H1 (cell line): ENCODE measurements around the gene ARMH3. TPM values are rescaled to one million over a fixed set of nuclear protein-coding genes. Genes with fewer than 3 reads are reported as not detected.

Experiments used
- CTCF ChIA-PET: fragments of 300-600 bp; sonication (Branson Sonifier 250); formaldehyde crosslinking; loops from one replicate; lab custom pipeline; 2021; ENCODE audit not compliant: partially characterized antibody; lab: Charles Lee
- POLR2A ChIA-PET: fragments of 300-600 bp; sonication (Branson Sonifier 250); formaldehyde crosslinking; loops from one replicate; lab custom pipeline; 2021; ENCODE audit warnings: inconsistent platforms; ENCODE audit not compliant: partially characterized antibody; lab: Charles Lee
- DNase-seq, 2 experiments: peaks; one replicate each; pipeline versions ENCODE4 v3.0.0 to v3.0.0-alpha.2; 2010 to 2022; ENCODE audit warnings: low spot score in 2 of 2, low read depth in 1 of 2, mixed read lengths in 1 of 2
- FAIRE-seq: peaks from 2 replicates; lab custom pipeline; 2011; peaks lifted over from hg19 to GRCh38; lab: Jason Lieb, UNC
- H2AFZ ChIP-seq: 2 replicates; pipeline ENCODE4 v1.8.1; 2012; ENCODE audit warnings: low read length, inconsistent platforms
- H2AK5ac ChIP-seq: 2 replicates; pipeline ENCODE4 v1.6.1; 2013; ENCODE audit warnings: low read depth, low read length
- H2BK120ac ChIP-seq: replicated peaks from 2 replicates; pipeline ENCODE3; 2013; ENCODE audit warnings: low read depth, low read length, inconsistent platforms
- H2BK12ac ChIP-seq: 2 replicates; pipeline ENCODE4 v1.6.1; 2013; ENCODE audit warnings: low read depth, low read length
- H2BK15ac ChIP-seq: 2 replicates; pipeline ENCODE4 v1.6.1; 2013; ENCODE audit warnings: low read length
- H2BK20ac ChIP-seq: 2 replicates; pipeline ENCODE4 v1.6.1; 2013; ENCODE audit warnings: low read length
- H2BK5ac ChIP-seq: 2 replicates; pipeline ENCODE4 v1.6.1; 2013; ENCODE audit warnings: low read depth, low read length
- H3K14ac ChIP-seq: 2 replicates; pipeline ENCODE4 v1.6.1; 2013; ENCODE audit warnings: inconsistent platforms; ENCODE audit not compliant: insufficient read length
- H3K18ac ChIP-seq: 2 replicates; pipeline ENCODE4 v1.6.1; 2013; ENCODE audit warnings: low read length; ENCODE audit errors: extremely low read depth
- H3K23ac ChIP-seq: 2 replicates; pipeline ENCODE4 v1.6.1; 2013; ENCODE audit warnings: inconsistent platforms; ENCODE audit not compliant: insufficient read length
- H3K23me2 ChIP-seq: 2 replicates; pipeline ENCODE4 v1.6.1; 2013; ENCODE audit warnings: low read depth, low read length
- H3K27ac ChIP-seq: 2 replicates; pipeline ENCODE4 v1.6.1; 2011; ENCODE audit warnings: low read depth, low read length, inconsistent platforms
- H3K27me3 ChIP-seq, 4 experiments: replicated peaks in 1 of 4; 1 replicate in 1 of 4; 2 replicates in 3 of 4; pipeline versions ENCODE4 v1.6.1 to v1.8.1; 2011 to 2013; ENCODE audit warnings: low read length in 3 of 4, mild to moderate bottlenecking in 3 of 4, inconsistent platforms in 2 of 4, mixed read lengths in 2 of 4, moderate library complexity in 1 of 4; ENCODE audit not compliant: control insufficient read depth in 3 of 4, insufficient read depth in 3 of 4; ENCODE audit errors: extremely low read depth in 1 of 4
- H3K36me3 ChIP-seq, 4 experiments: 2 replicates each; pipeline versions ENCODE4 v1.6.1 to v1.8.1; 2011 to 2013; ENCODE audit warnings: mild to moderate bottlenecking in 4 of 4, low read length in 3 of 4, moderate library complexity in 2 of 4, control low read depth in 1 of 4, inconsistent platforms in 1 of 4; ENCODE audit not compliant: insufficient read depth in 4 of 4, control insufficient read depth in 2 of 4
- H3K4ac ChIP-seq: replicated peaks from 2 replicates; pipeline ENCODE3; 2013; ENCODE audit warnings: low read length, low read depth, mixed read lengths, inconsistent platforms; ENCODE audit not compliant: insufficient read length
- H3K4me1 ChIP-seq, 4 experiments: replicated peaks in 1 of 4; 1 replicate in 1 of 4; 2 replicates in 3 of 4; pipeline versions ENCODE4 v1.6.1 to v1.8.1; 2011 to 2013; ENCODE audit warnings: low read length in 3 of 4, inconsistent platforms in 2 of 4, mixed read lengths in 1 of 4; ENCODE audit not compliant: insufficient read depth in 4 of 4, control insufficient read depth in 3 of 4
- H3K4me2 ChIP-seq, 2 experiments: 2 replicates each; pipeline versions ENCODE4 v1.6.1 to v1.8.1; 2011 to 2013; ENCODE audit warnings: low read depth in 2 of 2, low read length in 2 of 2, control low read depth in 1 of 2, inconsistent platforms in 1 of 2, mild to moderate bottlenecking in 1 of 2; ENCODE audit not compliant: insufficient read depth in 1 of 2
- H3K4me3 ChIP-seq, 4 experiments: fragments of 200-600, 300-600 bp in 1 of 4; sonication (generic), shearing (Covaris generic), sonication (Bioruptor Twin) in 1 of 4; 2 replicates each; pipeline versions ENCODE4 v1.5.1 to v1.8.1; 2011 to 2016; ENCODE audit warnings: low read length in 4 of 4, low read depth in 3 of 4, control low read depth in 2 of 4, inconsistent platforms in 2 of 4, mild to moderate bottlenecking in 2 of 4, mixed read lengths in 1 of 4, moderate library complexity in 1 of 4; ENCODE audit not compliant: insufficient read depth in 2 of 4; ENCODE audit errors: extremely low read depth in 1 of 4
- H3K56ac ChIP-seq: replicated peaks from 2 replicates; pipeline ENCODE3; 2013; ENCODE audit warnings: low read depth, mild to moderate bottlenecking, mixed read lengths, low read length, inconsistent platforms; ENCODE audit not compliant: insufficient read length
- H3K79me1 ChIP-seq: 2 replicates; pipeline ENCODE4 v1.6.1; 2013; ENCODE audit warnings: low read depth, low read length, control low read depth
- H3K79me2 ChIP-seq, 2 experiments: 2 replicates each; pipeline versions ENCODE4 v1.6.1 to v1.8.1; 2012 to 2013; ENCODE audit warnings: low read length in 2 of 2, mild to moderate bottlenecking in 2 of 2, inconsistent platforms in 1 of 2; ENCODE audit not compliant: insufficient read depth in 2 of 2, control insufficient read depth in 1 of 2
- H3K9ac ChIP-seq, 4 experiments: replicated peaks in 1 of 4; 1 replicate in 1 of 4; 2 replicates in 3 of 4; pipeline versions ENCODE4 v1.6.1 to v1.8.1; 2011 to 2013; ENCODE audit warnings: low read depth in 3 of 4, low read length in 3 of 4, control low read depth in 2 of 4, mild to moderate bottlenecking in 2 of 4, moderate library complexity in 2 of 4, inconsistent platforms in 1 of 4; ENCODE audit errors: extremely low read depth in 1 of 4
- H3K9me3 ChIP-seq, 2 experiments: 2 replicates each; pipeline versions ENCODE4 v1.6.1 to v1.8.1; 2012 to 2013; ENCODE audit warnings: mild to moderate bottlenecking in 2 of 2, moderate library complexity in 2 of 2, control low read depth in 1 of 2, inconsistent platforms in 1 of 2, low read depth in 1 of 2, low read length in 1 of 2, mixed read lengths in 1 of 2; ENCODE audit not compliant: insufficient read depth in 2 of 2
- H4K20me1 ChIP-seq, 2 experiments: replicated peaks in 1 of 2; 2 replicates each; pipeline versions ENCODE3 to v1.8.1; 2011 to 2013; ENCODE audit warnings: inconsistent platforms in 2 of 2, low read length in 2 of 2, mild to moderate bottlenecking in 1 of 2; ENCODE audit not compliant: insufficient read depth in 2 of 2, control insufficient read depth in 1 of 2
- H4K5ac ChIP-seq: 2 replicates; pipeline ENCODE4 v1.6.1; 2013; ENCODE audit warnings: low read length, low read depth, mixed read lengths, inconsistent platforms; ENCODE audit not compliant: insufficient read length
- H4K8ac ChIP-seq: 2 replicates; pipeline ENCODE4 v1.8.0; 2013; ENCODE audit warnings: mild to moderate bottlenecking, moderate library complexity, low read length, inconsistent platforms; ENCODE audit not compliant: insufficient read depth; ENCODE audit errors: extremely low read depth
- H4K91ac ChIP-seq: replicated peaks from 2 replicates; pipeline ENCODE3; 2013; ENCODE audit warnings: low read length, mixed read lengths, inconsistent platforms; ENCODE audit not compliant: insufficient read length
- EGR1 ChIP-seq: IDR thresholded peaks from 2 replicates; pipeline ENCODE4 v1.6.1; 2011; ENCODE audit warnings: low read depth, low read length, borderline replicate concordance
- GTF2F1 ChIP-seq: IDR thresholded peaks from 2 replicates; pipeline ENCODE4 v1.6.1; 2012; ENCODE audit warnings: low read depth, low read length, improper control_type of control experiment, borderline replicate concordance
- HDAC6 ChIP-seq: IDR thresholded peaks from one replicate; pipeline ENCODE4 v1.7.1; 2012; ENCODE audit warnings: low read depth, mild to moderate bottlenecking, inconsistent platforms, low read length, moderate library complexity
- MAFK ChIP-seq: IDR thresholded peaks from 2 replicates; pipeline ENCODE4 v1.6.1; 2012; ENCODE audit warnings: low read depth, mild to moderate bottlenecking, improper control_type of control experiment, low read length
- SIX5 ChIP-seq: IDR thresholded peaks from 2 replicates; pipeline ENCODE4 v1.6.1; 2011; ENCODE audit warnings: mild to moderate bottlenecking, low read depth, low read length
- WGBS, 2 experiments: shearing (Covaris generic) in 1 of 2; methylation state at CpG; one replicate each; pipeline versions ENCODE4 v1.1.6 to v1.1.7; 2013 to 2015; ENCODE audit warnings: low lambda C conversion rate in 2 of 2, mixed read lengths in 2 of 2, inconsistent platforms in 1 of 2, low coverage in 1 of 2, missing lambda C conversion rate in 1 of 2; ENCODE audit not compliant: insufficient replicate concordance in 2 of 2, insufficient coverage in 1 of 2, insufficient read length in 1 of 2; ENCODE audit errors: extremely low coverage in 1 of 2, missing lambda C conversion rate in 1 of 2; 5-methylcytosine and 5-hydroxymethylcytosine counted together
- polyA plus RNA-seq, 7 experiments: library from polyadenylated mRNA; depleted of rRNA in 3 of 7; stranded (reverse) in 5 of 7; unstranded in 2 of 7; fragments of >200 nt in 5 of 7; fragments of 200-250 nt in 2 of 7; gene quantifications; 1 replicate in 5 of 7; 2 replicates in 1 of 7; 4 replicates in 1 of 7; pipeline versions ENCODE4 v1.2.1 to v1.2.3, GENCODE V29; 2011 to 2013; ENCODE audit warnings: missing spikeins in 2 of 7, mixed read lengths in 2 of 7
- total RNA-seq: library from RNA; stranded (reverse); fragmentation: NEBNext Ultra II Directional; extraction: Animal tissue kit (Norgen Biotek cat#: 25700); gene quantifications from 2 replicates; pipeline ENCODE4 v1.2.1, GENCODE V29; 2021

ARMH3 gene
- total and polyA plus RNA-seq, 2 of the 8 experiments (the other 6 are each of a cell fraction or from before 2014, with no cell fraction given) = 11.6 to 18.3 TPM

DNA sequence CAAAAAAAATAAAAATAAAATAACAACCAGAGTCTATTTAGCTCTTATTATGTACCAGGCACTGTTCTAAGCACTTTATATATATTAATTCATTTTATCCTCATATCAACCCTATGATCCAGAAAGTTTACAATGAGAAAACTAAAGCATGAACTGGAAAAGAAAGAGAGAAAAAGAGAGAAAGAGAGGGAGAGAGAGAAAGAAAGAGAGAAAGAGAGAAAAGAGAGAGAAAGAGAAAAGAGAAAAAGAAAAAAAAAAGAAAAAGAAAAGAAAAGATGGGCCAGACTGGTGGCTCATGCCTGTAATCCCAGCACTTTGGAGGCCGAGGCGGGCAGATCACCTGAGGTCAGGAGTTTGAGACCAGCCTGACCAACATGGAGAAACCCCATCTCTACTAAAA is 9.9 kb downstream of the ARMH3 start:
- Histone ChIP-seq H3K27ac (no peak overlapping the region), H3K79me1 (peaks cover 2% of the 10 kb centered on the region), H3K4me2 (no peak overlapping the region), H2AFZ (no peak overlapping the region), H3K18ac (no peak overlapping the region), H2BK12ac (no peak overlapping the region), H4K91ac (no peak overlapping the region), H2AK5ac (no peak overlapping the region), H2BK5ac (no peak overlapping the region), H3K79me2 (peaks cover 0 to 55% of the 10 kb centered on the region in 2 experiments; a peak in 2 of 4 replicates), H3K4me3 (no peak overlapping the region), H3K27me3 (no peaks in the 10 kb centered on the region), H3K36me3 (no peaks in the 10 kb centered on the region), H4K8ac (no peak overlapping the region), H3K56ac (no peak overlapping the region), H2BK120ac (no peak overlapping the region), H3K14ac (no peak overlapping the region), H3K9me3 (no peaks in the 10 kb centered on the region), H4K5ac (no peak overlapping the region), H2BK20ac (no peak overlapping the region), H3K4ac (no peak overlapping the region), H3K23ac (no peak overlapping the region), H3K23me2 (no peaks in the 10 kb centered on the region), H2BK15ac (no peak overlapping the region), H3K9ac (no peak overlapping the region), H3K4me1 (peaks cover 0 to 4% (median 0%) of the 10 kb centered on the region in 4 experiments; a peak in 1 of 7 replicates), H4K20me1 (peaks cover 0 to 4% of the 10 kb centered on the region in 2 experiments)
- FAIRE-seq (no peak), DNase-seq (no peak)
- CTCF ChIA-PET = interaction anchor here (0.6 kb wide), 1 partner anchor 208 kb away, joined by 3 read pairs; no protein-coding TSS in a partner anchor
- POLR2A ChIA-PET = no interaction called here
- WGBS, 2 experiments = 96% methylated on average over 2 of the region's 2 CpGs; no CpG with 5 or more reads in 1 of the 2 experiments
- TF ChIP-seq HDAC6 (no peak), EGR1 (no peak), MAFK (no peak), SIX5 (no peak), GTF2F1 (no peak)
